OCI-M1 (cell line): ENCODE data around the gene MRPL48.
"Not testable (repeated sequence)": the region's sequence is repeated elsewhere in the genome, so short reads cannot be mapped to it uniquely, and the experiment has no call there.

Experiments
- DNase-seq: peaks from one replicate; lab custom pipeline; 2025; lab: John Stamatoyannopoulos, UW

The MRPL48 gene

DNA sequence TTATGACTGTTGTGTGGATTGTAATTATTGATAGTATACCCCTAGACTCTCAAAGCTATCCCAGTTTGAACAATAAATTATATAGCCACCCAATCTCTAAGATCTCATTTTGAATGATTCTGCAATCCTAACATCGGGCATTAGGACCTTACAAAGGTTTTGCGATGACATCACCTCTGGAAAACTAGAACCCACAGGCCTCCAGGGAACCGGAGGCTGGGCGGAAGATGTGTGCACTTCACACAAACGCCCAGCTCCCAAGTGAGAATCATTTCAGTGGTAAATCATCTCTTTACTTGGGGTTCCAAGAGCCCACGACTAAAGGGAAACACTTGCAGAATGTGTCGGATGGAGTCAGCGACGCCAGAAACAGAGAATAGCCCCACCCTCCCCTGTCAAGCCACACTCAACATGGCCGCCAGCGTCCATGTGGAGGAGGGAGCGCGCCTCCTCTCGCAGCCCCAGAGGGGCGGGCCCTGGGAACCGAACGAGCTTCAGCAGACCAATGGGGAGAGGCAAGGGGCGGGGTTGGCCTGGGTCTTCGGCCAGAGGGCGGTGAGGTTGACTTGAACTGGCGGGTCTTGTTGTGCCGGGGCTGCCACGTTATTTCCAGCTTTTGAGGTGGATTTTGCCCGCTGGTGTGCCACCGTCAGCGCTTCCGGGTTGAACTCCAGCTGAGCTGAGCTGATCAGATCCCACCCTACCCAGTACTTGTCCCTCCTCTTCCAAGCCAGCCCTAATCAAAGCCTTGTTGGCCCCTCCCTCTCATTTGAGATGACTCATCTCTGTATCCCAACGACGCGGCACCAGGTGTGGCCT, 8.4 kb upstream of the MRPL48 start:
- peak; percentile 100 for DNase-seq

DNA sequence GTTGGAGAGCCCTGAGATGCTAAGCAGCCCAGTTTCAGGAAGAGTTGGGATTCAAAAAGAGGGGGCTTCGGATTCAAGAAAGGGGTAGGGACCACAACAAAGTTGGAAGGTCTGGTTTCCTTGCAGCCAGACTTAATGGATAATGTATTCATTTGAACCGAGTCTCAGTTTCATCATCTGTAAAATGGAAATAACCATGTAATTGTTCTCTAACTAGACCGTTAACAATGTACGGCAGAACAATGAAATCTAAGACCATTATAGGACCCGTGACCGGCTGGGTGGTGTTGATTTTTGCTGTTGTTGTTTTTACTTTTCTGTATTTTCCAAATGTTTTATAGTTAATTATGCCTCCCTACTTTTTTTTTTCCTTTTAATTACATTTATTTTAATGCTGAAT, 6.4 kb upstream of the MRPL48 start:
- DNase-seq: no peak

DNA sequence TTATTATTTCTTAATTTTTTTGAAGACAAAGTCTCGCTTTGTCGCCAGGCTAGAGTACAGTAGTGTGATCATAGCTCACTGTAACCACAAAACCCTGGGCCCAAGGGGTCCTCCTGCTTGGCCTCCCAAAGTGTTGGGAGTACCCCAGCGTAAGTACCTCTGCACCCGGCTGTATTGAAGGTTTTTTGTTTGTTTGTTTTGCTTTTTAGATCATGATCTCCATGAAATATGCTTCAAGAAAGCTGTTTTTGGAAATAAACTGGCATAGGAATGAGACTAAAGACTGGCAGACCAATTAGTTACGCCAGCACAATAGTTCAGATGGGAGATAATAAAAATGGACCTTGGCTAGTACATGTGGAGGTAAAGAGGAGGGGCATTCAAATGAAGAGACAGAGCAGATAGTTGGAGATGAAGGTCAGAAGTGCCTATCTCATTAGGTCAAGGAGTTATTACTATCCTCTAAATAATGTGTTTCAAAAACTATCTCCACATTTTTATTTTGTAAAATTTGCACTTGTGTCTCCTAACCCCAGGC, 4.1 kb upstream of the MRPL48 start:
- peak; percentile 87 for DNase-seq

DNA sequence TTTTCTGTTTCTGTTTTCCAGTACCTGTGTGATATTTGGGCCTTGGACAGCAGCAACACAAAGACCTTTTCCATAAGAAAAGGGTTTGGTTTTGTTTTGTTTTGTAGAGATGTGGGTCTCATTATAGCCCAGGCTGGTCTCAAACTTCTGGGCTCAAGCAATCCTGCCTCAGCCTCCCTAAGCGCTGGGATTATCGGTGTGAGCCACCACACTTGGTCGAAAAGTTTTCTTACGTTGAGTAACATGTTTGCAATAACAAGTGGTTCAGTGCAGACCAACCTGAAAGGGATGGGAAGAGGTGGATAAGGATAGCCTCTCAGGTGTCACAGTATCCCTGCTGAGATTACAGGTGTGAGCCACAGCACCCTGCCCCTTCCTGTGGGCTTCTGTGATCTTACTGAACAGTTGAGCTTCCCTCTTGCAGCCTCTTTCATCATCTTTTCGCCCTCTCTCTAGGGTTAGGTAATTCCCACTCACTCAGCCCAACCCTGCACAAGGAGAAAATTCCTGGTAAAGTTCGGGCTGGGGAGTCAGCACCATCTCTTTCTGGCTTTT, 3.5 kb upstream of the MRPL48 start:
- peak; percentile 99 for DNase-seq

DNA sequence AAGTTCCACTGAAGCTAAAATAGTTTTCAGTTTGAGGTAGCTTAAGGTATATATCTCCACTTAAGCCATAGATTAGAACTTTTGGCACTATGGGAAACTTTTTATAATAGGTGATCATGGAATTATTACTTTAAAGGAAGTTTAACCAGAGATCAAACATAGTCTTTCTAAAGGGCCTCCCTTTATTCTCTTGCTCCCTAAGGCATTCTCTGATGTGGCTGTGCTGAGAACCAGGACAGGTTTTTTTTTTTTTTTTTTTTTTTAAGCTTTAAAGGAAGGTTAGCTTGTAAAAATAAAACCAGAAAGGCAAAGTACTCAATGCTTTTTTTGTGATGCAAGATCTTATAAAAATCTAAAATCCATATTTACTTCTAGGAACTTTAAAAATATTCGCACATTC, 2.9 kb upstream of the MRPL48 start:
- no peak for DNase-seq

DNA sequence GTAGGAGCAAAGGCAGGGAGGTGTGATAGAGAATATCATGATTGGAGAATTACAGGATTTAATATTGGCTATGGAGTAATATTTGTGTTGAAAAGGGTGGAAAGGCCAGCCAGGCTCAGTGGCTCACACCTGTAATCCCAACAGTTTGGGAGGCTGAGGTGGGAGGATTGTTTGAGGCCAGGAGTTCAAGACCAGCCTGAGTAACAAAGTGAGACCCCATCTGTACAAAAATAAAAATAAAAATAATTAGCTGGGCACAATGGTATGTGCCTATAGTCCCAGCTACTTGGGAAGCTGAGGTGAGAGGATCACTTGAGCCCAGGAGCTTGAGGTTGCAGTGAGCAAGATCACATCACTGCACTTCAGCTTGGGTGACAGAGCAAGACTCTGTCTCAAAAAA, 2.2 kb upstream of the MRPL48 start:
- not testable (repeated sequence) for DNase-seq

DNA sequence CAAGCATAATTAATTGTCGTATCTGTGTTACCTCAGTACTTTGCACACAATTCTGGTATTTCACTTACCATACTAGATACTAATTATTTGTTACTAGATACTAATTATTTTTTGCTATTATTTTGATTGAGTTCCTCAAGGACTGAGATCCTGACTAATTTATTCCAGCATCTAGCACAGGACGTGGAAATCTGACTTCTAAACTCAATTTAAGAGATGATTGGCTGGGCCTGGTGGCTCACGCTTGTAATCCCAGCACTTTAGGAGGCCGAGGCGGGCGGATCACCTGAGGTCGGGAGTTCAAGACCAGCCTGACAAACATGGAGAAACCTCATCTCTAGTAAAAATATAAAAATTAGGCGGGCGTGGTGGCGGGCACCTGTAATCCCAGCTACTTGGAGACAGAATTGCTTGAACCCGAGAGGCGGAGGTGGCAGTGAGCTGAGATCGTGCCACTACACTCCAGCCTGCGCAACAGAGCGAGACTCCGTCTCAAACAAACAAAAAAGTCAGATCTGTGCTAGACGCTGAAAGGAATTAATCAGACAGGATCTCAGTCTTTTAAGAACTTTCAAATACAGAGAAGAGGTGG, 527 bp upstream of the MRPL48 start:
- peak; percentile 70 for DNase-seq

DNA sequence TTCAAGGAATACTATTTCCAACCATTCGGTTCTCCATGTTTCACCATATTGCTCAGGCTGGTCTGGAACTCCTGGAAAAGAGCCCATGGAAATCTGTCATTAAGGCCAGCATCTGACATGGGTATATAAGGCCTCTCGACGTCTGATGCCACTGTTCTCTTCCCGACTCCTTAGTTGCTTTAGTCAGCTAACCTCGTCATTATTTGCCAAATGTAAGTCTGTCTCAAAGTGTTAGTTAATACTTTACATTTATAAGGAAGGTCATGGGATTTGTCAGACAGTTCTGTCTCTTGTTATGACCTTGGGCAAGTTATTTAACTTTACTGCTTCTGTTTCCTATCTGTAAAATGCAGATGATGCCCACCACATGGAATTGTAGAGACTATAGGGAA, 1.6 kb downstream of the MRPL48 start:
- no peak for DNase-seq

DNA sequence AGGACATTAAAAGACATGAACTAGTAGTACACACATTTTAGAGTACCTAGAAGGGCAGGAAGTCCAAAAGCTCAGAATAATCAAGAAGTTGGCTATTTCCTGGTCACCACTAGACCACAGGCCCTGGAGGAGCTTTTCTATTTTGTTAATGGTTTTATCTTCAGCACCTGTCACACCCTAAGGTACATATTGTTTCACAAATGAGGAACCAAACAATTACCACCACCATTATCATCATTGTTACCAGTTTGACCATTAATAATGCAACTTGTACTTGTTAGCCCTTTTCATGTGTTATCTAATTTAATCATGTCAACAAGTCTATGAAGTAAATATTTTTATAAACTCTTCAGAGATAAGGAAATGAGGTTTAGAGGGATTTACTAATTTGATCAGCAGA, 4.9 kb downstream of the MRPL48 start:
- peak; percentile 80 for DNase-seq

DNA sequence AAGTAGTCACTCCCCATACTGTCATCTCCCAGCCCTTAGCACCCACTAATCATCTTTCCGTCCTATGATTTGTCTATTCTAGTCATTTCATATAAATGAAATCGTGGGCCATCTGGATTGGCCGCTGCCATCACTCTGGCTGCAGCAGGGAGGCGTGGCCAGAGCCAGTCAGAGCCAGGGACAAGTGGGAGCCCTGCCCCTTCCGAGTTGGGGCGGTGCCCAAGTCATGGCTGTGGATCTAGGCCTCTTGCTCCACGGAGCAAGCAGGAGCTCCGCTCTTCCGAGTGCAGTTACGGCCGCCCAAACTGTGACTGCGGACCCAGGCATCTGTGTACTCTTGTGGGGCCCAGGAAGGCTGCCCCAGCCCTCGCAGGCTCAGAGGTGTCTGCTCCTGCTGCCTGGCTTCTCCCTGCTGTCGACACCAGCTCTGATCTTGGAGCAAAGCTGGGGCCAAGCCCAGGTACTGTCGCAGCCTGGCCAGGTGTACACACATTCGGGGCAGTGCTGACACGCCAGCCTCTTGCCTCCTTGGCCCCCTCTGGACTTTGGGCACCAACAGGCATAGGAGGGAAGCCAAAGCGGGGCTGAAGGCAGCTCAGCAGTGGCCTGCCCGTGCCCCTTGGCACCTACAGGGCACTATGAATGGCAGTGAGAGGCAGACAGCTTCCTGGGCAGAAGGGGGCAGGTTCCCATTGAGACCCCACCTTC, 8.4 kb downstream of the MRPL48 start:
- DNase-seq: no peak

DNA sequence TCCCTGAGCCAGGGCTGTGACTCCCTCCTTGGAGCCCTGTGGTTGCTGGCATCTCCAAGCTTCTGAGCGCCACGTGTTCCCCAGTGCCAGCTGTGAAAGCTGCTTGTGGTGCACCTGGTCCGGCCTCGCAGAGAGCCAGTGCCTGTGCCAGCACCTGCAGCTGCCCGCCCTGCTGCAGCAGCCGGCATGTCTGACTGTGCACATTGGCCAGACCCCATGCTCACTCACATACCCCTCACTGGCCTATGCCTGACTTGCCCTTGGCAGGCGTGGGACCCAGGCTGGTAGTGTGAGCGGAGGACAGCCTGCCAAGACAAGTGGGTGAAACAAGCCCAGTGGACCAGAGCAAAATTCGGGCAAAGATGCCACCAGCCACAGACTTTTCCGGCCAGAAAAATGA, 9.8 kb downstream of the MRPL48 start:
- DNase-seq: no peak

DNA sequence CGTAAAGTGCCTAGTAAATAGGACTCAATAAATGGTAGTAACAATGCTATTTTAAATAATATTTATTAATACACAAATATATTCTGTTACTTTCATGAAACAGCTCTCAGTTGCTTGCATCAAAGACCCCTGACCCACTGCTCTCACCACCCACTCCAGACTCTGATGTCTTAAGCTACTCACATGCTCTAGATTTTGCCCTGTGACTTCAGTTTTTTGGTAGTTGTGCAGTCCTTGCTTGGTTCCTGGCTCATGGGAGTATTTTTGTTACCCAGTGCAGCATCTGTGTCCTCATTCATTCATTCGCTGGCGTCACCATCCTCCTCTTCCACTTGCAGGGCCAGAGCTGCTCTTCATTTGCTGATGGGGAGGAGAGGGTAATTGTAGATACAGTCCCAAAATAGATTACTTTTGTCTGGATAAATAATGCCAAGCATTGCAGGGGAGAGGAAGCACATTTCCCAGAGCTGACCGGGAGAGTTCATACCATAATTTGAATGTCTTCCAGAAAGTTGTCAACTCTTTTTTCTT, 12.7 kb downstream of the MRPL48 start:
- no peak for DNase-seq

DNA sequence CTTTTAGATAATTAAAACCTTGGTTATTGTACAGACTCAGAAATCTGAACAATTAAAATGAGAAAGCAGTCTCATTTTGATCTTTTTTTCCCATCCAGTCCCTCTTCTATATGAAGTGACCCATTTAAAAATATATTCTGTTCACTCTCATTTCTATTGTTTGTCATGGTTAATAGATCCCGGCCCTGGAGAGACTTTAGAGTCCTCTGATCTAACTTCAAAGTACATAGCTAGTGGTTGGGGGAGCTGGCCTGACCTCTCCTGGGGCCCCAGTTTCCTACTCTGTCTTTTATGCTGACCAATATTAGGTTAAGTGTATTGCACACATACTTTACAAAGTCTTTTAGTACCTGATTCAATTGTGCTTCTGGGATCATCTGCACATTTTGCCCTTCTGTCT, 13.5 kb downstream of the MRPL48 start:
- no peak for DNase-seq

DNA sequence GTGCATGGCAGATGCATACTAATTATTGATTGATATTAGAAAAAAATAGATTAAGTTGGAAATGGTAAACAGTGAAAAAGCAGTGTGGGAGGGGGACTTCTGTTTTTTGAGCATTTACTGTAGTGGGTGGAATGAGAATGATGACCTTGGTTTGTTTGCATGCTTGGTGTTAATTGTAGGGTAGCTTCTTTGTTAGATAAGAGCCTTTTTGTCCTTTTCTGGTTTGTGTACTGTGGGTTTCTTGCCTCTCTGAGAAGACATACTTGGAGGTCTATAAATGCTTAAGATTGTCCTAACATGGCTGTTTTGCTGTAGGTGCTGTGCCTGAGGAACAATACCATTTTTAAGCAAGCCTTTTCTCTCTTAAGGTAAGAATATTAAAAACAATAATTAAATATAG, 17.0 kb downstream of the MRPL48 start:
- DNase-seq: no peak

DNA sequence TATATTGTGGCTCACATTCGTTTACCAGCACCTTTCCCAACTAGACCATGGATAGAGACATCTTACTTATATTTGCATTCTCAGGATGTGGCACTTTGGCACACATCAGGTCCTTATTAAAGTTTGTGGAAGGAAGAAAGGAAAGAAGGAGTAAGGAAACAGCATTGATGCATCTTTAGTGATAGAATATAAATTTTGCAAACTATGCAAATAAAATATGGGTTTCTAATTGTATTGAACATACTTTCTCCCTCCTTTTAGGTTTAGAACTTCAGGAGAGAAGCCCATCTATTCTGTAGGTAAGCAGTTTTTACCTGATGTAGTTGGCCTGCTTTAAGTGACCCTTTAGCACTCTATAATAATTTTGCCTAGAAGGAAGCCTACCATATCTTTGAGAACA, 20.4 kb downstream of the MRPL48 start:
- no peak for DNase-seq

DNA sequence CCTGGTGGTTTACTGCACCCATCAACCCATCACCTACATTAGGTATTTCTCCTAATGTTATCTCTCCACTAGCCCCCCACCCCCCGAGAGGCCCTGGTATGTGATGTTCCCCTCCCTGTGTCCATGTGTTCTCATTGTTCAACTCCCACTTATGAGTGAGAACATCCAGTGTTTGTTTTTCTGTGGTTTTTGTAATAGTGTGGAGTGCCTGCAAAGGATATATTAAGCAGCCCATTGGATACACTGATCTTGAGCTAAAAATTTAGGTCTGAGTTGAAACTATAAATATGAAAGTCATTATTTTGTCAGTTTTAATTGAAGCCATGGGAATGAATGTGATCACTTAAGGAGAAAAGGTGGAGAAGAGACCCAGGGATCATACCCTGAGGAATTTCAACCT, 23.0 kb downstream of the MRPL48 start:
- DNase-seq: no peak

DNA sequence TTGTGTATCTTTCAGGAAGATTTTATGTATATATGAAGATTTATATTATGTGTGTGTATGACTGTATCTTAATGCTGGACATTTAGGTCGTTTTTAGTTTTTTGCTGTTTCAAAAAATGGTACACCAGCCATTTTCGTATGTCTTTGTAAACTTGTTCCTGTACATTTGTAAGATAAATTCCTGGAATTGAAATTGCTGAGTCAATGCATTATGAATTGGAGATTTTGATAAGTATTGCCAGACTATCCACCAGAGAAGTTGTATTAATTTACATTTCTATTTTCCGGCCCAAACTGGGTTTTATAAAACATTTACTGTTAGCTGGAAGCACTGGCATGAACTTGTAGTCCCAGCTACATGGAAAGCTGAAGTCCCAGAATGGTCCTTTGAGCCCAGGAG, 24.6 kb downstream of the MRPL48 start:
- peak; percentile 69 for DNase-seq

DNA sequence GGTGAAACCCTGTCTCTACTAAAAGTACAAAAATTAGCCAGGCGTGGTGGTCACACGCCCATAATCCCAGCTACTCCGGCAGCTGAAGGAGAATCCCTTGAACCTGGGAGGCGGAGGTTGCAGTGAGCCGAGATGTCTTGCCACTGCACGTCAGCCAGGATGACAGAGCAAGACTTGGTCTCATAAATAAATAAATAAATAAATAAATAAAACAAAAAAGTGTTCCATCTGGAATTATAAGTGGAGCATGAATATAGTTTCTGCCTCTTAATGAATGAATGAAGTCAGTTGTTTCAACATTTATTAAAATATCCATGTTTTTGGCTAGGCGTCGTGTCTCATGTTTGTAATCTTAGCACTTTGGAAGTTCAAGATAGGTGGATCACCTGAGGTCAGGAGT, 27.1 kb downstream of the MRPL48 start:
- no peak for DNase-seq

DNA sequence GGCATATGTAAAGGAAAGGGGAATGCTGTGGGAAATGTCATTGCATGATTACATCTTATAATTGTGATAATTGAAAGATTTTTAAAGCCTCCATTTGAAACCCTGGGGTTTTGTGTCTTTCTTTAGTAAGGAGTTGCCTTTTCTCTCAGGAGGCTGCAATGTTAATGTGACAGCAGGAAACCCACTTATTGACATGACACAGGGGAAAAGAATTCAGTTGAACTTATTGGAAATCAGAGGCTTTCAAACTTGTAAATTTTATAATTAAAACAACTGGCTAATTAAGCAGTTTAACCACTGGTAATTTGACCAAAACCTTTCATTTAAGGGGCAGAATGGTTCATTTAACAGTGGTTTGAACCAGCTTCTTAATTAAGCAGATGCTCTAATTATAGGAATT, 31.2 kb downstream of the MRPL48 start:
- no peak for DNase-seq

DNA sequence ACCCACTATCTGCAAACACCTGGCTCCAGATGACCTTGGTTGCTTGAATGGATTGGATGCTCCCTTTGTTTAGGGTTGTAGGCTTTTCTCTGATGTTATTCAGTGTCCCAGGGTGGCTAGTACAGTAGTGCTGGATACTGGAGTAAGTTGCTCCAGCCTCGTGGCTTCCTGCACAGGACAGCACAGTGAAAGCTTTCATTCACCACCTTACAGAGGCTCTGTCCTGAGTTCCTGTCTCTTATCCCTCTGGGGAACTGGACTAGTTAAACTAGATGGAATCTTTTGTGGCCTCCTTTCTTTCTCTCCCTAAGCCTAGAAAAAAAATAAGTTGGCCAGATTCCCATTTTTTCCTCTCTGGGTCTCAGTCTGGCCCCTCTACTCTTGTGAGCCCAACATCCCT, 42.6 kb downstream of the MRPL48 start:
- DNase-seq: no peak

DNA sequence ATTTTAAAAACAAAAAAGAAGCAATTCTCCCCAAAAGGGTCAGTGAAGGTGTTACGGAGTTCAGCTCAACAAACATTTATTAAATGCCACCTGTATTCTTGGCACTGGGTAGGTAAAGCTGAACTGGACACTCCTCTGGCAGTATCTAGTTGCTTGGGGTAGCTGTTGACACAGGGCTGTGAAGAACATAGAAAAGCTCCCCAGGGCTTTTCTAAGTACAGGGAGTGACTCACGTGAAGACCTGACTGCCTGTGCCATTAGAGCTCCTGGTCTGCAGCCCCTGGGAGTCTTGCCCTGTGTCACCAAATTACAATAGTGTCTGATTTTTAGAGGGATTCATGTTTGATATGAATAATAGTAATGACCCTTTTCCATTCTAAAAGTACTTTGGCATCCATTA, 45.4 kb downstream of the MRPL48 start:
- no peak for DNase-seq

DNA sequence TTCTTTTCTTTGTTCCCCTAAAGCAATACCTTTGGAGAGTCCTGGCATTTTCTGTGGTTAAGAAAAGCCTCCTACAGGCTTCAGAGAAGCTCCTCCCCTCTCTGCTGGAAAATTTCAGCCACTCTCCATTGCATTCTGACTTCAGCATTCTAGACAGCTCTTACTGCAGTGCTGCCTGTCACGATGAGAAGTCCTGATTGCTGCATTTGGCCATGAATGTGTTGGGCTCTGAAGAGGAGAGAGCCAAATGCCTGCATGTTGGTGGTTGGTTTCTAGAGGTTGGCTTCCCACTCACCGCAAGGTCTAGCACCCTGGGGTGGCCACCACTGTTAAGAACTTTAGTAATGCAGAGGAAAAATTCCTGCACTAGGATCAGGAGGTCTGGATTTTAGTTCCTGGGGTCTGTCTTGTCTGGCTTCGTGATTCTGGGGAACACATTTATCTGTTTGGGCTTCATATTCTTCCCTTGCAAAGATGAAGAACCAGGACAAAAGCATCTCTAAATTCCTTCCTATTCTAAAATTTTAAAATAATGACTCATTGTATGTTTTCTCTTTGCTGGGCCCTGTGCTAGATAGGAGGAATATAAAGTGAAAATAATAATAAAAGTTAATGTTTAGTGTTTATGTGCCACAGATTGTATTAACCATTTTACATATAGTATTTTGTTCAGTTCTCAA, 50.9 kb downstream of the MRPL48 start:
- no peak for DNase-seq
